Glomerular visceral epithelial cell (primary cell): Measurements from ENCODE around the gene TRPM1.
A peak's percentile ranks its signal among the peaks of the same experiment; 100 is the strongest.

Experiments
- DNase-seq: peaks from one replicate; pipeline ENCODE4 v3.0.0-alpha.2; 2016; ENCODE audit errors: extremely low spot score

The TRPM1 gene

DNA sequence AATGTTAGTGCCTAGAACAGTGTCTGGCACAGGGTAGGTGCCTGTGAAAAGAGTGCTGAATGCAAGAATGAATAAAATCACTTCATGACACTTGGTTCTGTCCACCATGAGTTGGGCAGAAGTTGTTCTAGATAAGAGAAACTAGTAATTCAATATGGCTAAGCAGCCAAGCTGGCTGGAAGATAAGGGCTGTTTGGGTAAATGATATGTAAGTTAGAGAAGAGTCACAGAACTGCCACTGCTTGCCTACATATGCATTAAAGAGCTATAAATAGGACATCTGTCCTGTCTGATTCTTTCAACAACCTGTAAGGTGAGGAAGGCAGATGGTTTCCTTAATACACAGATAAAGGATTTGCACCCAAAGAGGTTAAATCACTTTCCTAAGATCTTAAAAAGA, 123.2 kb downstream of the TRPM1 start:
- no peak for DNase-seq

DNA sequence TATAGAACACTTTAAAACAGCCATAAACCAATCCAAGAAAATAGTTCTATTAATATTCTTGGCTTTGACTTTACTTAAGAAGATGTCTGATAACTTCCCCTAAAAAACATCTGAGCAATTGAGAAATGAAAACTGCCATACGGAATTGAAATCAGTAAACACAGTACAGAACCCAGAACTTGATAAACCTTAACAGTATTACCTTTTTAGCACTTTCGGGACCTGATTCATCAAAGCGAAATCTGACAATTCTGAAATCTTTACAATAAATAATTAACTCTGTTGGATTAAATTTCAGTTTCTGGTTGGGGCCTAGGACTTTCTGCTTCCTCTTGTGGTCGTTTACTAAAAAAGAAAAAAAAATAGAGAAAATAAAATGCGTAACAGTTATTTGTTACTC, 127.4 kb downstream of the TRPM1 start:
- no peak for DNase-seq

DNA sequence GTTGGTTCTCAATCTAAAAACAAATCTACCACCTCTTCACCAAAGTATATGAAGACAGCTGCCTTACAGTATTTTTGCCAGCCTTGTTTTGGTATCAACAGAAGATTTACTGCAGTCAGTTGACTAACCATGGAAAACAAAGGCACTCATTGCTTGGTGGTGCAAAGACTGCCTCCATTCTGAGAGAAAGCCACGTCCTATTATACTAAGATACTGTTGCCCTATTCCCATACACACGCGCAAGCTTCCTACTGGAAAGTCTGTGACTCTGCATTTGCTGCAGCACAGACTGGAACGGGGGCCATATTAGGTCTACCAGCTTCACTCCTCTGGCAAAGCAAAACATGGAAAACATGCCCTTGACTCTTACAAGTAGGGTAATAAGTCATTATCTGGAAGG, 128.1 kb downstream of the TRPM1 start:
- no peak for DNase-seq

DNA sequence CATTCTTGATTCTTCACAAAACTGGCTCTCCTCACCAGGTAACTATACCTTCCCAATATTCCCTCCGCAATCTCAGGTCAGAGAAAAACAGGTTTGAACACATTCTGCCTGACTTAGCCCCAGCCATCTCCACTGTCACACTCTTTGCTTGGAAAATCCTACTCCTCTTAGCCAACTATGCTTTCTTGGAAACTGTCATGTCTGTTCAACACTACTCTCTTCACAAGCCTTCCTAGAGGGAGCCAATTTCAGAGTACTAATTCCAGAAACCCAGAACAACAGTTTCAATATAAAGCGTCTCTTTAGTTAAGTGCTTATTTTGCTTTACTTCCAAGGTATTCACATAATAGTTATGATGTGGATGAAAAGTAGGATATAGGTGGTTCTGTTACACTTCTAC, 131.8 kb downstream of the TRPM1 start:
- DNase-seq, result no peak

DNA sequence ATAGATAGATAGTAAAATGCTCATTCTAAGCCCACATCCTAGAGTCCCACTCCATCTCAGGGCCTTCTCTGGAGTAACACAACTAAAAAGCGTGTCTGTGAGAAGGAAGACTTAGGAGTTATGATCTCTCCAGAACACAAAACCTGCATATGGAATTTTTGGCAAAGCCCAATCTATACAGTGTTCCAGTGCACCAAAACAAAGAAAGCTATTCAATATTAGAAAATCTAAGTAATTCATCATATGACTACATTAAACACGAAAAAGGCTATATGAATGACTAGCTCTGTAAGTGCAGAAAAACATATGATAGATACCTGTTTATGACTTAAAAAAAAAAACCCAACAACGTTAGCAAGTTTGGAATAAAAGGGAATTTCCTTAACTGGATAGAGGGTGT, 137.8 kb downstream of the TRPM1 start:
- no peak for DNase-seq

DNA sequence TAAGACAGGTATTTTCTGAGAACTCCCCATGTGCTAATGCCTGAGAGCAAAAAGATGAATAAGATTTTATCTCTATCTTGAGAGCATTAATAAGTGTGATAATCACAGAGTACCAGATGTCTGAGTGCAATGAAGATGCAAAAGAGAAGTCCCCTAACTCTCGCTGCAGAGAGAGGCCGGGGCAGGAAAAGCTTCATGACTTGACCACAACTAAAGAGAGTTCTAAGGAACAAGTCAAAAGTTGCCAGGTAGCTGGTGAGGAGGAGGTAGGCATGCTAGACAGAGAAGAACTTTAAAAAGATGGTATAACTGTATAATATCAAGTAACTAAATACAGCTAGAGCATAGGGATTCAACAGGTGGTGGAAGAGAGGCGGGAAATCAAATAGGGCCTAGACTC, 138.9 kb downstream of the TRPM1 start:
- DNase-seq, result no peak

DNA sequence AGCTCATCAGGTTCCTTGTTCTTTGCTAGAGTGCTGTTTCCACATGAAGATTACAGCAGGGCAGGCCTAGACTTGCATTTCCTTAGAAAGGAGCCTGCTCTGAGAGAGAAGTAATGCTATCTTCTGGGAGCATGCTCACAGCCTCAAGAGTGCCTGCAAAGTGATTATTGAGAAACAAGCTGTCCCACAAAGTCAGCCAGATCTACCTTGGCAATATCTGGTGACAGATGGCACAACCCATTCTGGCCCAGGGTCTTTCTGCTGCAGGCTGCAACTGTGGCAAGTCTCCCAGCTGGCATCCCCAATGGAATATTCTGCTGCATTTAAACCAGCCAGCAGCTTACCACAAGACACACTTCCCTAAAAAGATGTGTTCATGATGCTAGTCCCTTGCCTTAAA, 139.4 kb downstream of the TRPM1 start:
- DNase-seq, result no peak

DNA sequence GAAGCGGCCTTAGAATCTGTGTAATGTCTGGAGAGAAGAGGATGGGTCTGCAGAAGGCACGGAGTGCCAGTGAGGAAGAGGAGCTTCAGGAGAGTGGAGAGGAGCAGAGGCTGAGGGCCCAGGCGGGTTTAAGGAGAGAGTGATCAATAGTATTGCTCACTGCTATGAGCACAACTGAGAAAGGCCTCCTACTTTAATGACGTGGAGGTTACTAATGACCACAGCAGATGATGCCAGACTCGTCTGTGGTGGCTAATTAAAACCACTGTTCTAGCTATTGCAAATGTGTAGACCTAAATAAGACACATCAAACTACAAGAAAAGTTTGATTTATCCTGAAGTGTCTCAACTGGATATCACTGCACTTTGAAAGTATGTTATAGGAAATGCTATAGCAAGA, 143.3 kb downstream of the TRPM1 start:
- DNase-seq, result no peak

DNA sequence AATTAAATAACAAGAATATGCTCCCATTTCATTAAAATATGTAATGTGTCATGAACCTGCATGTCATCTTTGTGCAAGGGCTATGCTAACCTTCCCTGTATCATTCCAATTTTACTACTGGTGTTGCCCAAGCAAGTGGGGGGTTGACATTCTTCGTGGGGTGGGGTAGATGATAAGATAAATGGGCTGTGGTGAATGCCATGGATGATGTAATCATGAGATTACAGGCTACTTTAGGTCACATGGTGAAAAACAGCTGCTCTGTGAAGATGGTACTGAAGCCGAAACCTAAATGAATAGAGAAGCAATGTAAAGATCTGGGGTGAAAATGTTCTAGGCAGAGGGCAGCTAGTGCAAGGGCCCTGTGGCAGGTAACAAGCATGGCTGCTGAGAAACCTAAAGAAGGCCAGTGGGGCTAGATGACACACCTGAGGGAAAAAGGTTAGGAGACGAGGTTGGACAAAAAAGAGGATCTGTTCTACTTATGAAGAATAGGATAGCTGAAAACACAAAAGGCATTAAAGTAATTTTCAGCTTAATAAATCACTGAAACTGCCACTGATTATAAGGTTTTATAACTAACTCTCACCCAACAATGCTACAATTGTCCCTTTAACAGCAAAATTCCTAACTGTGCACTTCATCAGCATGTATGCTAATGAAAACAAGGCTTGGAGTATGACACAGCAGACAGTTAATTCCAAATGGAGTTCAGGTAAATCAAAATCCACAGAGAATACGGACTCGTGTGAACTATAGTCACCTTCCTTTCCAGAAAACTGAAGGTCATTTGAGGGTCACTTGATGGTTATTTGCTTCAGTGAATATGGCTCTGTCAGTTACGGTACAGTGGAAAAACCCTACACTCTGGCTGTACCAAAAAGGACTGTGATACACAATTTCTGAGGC, 145.1 kb downstream of the TRPM1 start:
- peak; percentile 7 for DNase-seq

DNA sequence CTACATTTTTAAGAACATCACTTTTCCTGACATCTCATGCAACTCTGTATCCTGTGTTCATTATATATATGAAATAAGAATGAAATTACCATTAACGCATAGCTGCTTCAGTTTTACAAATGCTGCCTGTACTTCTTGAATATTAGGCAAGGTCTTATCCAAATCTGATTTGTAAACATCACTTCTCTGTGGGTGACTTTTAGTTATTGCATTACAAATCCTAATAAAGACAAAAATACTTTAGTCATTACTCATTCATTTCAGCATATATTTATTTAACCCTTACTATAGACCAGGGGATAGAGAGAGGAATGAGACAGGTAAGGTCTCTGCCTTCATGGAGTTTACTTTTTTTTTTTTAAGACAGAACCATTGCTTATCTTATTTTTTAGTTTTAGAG, 146.9 kb downstream of the TRPM1 start:
- no peak for DNase-seq

DNA sequence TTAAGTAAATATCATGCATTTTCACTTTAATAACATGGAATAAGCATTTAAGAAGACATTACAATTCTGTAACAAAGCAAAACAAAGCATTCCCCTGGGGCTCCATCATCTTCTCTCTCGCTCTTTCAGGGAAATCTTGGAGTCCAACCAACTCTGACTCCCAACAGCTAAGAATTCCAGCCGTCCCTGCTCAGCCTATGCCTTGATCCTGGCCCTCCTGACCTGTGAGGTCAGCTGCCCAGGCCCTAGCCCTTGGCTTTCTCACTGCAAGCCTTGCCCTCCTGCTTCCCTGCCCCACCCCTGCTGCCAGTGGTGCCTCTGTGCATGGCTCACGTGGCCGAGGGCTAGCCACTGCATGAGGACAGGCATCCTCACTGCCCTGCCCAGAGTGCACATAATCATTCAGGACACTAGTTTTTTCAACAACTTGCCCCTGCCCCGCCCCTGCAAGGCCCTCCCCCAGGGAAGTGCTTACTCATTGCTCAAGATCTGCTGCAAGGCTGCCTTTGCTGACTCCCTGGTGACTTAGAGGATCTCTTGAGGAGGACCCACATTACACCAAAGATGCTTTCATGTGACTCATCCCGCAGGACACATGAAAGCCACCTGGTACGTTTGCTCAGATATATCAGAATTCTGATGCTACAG, 147.7 kb downstream of the TRPM1 start:
- peak; percentile 76 for DNase-seq

DNA sequence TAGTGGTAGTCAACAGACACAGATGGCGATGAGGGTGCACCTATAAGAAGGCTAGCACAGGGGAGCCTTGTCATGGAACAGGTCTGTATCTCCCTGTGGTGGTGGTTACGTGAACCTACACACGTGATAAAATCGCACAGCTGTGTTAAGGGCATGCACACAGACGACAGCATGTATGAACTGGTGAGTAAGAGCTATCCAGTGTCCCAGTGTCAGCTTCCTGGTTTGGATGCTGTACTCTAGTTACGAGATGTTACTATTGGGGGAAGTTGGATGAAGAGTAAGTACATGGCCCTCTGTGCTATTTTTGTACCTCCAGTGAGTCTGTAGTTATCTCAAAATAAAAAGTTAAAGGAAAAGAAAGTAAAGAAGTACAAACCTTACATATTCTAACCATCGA, 148.3 kb downstream of the TRPM1 start:
- DNase-seq, result no peak
